ENCODE results near the gene CUL5. TPM values are rescaled to one million over a fixed set of nuclear protein-coding genes. Genes with fewer than 3 reads are reported as not detected.

The CUL5 gene
- total RNA-seq, result 10 to 100 TPM; 28.1 to 46.4 TPM

DNA sequence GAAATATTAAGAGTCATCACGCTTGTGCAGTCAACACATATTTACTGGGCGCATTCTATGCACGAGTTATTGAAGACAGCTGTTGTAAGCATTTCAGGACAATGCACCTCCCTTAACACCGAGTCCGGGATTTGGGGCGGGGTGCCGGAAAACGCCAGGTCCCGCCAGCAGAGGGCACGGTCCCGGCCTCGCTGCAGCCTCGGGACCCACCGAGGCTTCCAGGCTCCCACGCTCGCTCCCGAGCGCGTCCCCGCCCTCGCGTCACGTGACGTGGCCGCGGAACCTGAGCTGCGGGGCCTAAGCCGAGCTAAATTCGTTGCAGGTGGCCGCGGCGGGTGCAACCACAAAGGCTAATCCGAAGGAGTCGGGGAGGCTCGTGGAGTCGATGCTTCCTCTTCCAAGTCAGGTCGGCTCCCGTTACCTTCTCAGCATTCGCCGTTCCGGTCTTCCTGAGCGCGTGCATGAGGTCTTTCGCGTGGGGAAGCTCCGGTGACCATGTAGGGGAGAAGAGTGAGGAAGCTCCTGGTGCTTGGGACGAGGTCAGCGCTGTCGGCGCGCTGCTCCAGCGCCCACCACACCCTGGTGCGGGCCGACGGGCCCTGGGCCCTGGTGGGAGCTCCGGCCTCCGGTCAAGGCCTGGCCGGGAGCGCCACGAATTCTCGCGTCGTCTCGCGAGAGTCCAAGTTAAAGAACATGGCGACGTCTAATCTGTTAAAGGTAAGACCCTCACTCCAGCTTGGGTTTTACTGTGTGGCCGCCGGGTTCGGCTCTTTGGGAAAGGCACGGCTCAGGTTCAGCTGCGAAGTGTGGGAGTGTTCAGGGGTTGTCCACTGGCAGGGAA, at the start of gene CUL5:
Gene CUL5, plus strand, starts transcription at position 243 of the 841 bp plus-strand sequence. Its CDS starts 451 bp downstream, at position 694.
- H3K27ac ChIP-seq, result peak within 1 kb of the TSS; percentile 97 to 98
- intact Hi-C loops (cut with DNase I), result loop anchor here (5.0 kb wide), 1 partner anchor 108 kb away; no protein-coding TSS in a partner anchor
- H3K4me1 ChIP-seq (replicated peaks), result no peaks in the 10 kb centered on the region
- TF ChIP-seq, protein P1, sequence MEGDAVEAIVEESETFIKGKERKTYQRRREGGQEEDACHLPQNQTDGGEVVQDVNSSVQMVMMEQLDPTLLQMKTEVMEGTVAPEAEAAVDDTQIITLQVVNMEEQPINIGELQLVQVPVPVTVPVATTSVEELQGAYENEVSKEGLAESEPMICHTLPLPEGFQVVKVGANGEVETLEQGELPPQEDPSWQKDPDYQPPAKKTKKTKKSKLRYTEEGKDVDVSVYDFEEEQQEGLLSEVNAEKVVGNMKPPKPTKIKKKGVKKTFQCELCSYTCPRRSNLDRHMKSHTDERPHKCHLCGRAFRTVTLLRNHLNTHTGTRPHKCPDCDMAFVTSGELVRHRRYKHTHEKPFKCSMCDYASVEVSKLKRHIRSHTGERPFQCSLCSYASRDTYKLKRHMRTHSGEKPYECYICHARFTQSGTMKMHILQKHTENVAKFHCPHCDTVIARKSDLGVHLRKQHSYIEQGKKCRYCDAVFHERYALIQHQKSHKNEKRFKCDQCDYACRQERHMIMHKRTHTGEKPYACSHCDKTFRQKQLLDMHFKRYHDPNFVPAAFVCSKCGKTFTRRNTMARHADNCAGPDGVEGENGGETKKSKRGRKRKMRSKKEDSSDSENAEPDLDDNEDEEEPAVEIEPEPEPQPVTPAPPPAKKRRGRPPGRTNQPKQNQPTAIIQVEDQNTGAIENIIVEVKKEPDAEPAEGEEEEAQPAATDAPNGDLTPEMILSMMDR (IDR thresholded peaks at IDR 0.05), result peak; percentile 81 to 91 (median 86)
- peak; percentile 81 for TF ChIP-seq POLR2AphosphoS5 (IDR thresholded peaks at IDR 0.05)
- TF ChIP-seq POLR2A (IDR thresholded peaks at IDR 0.05), result no peak
- no peaks in the 10 kb centered on the region for H3K36me3 ChIP-seq
- peak within 1 kb of the TSS; percentile 89 to 91 for H3K4me3 ChIP-seq
- no peaks in the 10 kb centered on the region for H3K9me3 ChIP-seq
- DNase-seq (ENCODE audit: low spot score), result peak; percentile 86
- under 1% methylated on average over 72 of the region's 72 CpGs for WGBS
- H3K27me3 ChIP-seq (replicated peaks; ENCODE audit: insufficient read depth), result no peaks in the 10 kb centered on the region

DNA sequence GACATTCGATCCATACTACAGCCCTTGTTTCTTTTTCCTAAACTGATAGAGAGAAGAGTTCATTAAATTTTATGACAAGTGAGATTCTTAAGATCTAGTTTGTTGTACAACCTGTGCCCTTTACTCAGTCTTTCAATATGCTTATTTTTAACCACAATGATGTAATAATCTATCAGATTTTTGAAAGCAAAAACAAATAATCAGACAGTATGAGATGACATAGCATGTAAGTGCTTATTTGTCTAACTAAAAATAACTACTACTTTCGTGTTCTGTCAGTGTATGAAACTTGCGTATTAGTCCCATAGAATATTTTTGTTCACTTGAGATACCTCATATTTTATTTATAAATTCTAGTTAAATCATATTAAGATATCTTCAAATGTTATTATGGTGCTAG, 47.2 kb upstream of the CUL5 start:
- no peak for DNase-seq (ENCODE audit: low spot score)
- Histone ChIP-seq H3K27ac (no peak overlapping the region), H3K4me1 (replicated peaks) (no peaks in the 10 kb centered on the region), H3K27me3 (replicated peaks; ENCODE audit: insufficient read depth) (no peaks in the 10 kb centered on the region), H3K36me3 (no peaks in the 10 kb centered on the region), H3K4me3 (no peak overlapping the region), H3K9me3 (no peaks in the 10 kb centered on the region)
- WGBS, result 69% methylated on average over 3 of the region's 3 CpGs
- no peak for TF ChIP-seq POLR2A (IDR thresholded peaks at IDR 0.05)
- TF ChIP-seq, protein P1 (IDR thresholded peaks at IDR 0.05), result no peak
- TF ChIP-seq POLR2AphosphoS5 (IDR thresholded peaks at IDR 0.05), result no peak
- intact Hi-C loops (cut with DNase I), result no loop called here

DNA sequence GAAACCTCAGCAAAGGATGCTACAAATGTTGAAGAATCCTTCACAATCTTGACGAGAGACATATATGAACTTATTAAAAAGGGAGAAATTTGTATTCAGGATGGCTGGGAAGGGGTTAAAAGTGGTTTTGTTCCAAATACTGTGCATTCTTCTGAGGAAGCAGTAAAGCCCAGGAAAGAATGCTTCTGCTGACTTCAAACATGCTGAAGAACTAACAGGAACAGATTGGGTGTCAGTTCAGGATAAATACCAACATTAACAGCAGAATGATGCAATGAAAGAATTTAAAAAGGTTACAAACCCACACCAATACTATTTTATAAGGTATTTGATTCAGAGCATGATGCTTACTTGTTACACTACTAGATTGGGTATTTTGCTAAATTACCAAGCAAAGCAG, 46.5 kb upstream of the CUL5 start:
- DNase-seq (ENCODE audit: low spot score), result no peak
- Histone ChIP-seq H3K4me3 (no peak overlapping the region), H3K27me3 (replicated peaks; ENCODE audit: insufficient read depth) (no peaks in the 10 kb centered on the region), H3K9me3 (no peaks in the 10 kb centered on the region), H3K36me3 (no peaks in the 10 kb centered on the region), H3K27ac (no peak overlapping the region), H3K4me1 (replicated peaks) (no peaks in the 10 kb centered on the region)
- TF ChIP-seq POLR2AphosphoS5 (IDR thresholded peaks at IDR 0.05) (no peak), POLR2A (IDR thresholded peaks at IDR 0.05) (no peak)
- TF ChIP-seq, protein P1 (IDR thresholded peaks at IDR 0.05), result no peak
- intact Hi-C loops (cut with DNase I), result no loop called here
- WGBS, result 69% methylated on average over 1 of the region's 1 CpG

DNA sequence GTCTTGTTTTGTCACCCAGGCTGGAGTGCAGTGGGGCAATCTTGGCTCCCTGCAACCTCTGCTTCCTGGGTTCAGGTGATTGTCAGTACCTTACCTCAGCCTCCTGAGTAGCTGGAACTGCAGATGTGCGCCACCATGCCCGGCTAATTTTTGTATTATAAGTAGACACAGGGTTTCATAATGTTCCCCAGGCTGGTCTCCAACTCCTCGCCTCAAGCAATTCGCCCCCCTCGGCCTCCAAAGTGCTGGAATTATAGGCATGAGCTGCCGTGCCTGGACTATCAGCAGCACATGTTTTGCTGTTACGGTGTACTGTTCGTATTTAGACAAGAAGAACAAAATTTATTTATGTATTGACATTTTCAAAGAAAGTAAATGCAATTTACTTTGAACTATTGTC, 45.6 kb upstream of the CUL5 start:
- H3K27me3 ChIP-seq (replicated peaks; ENCODE audit: insufficient read depth), result no peaks in the 10 kb centered on the region
- no peaks in the 10 kb centered on the region for H3K36me3 ChIP-seq
- no peak overlapping the region for H3K4me3 ChIP-seq
- TF ChIP-seq, protein P1 (IDR thresholded peaks at IDR 0.05), result no peak
- no peak for TF ChIP-seq POLR2AphosphoS5 (IDR thresholded peaks at IDR 0.05)
- TF ChIP-seq POLR2A (IDR thresholded peaks at IDR 0.05), result no peak
- no peaks in the 10 kb centered on the region for H3K4me1 ChIP-seq (replicated peaks)
- DNase-seq (ENCODE audit: low spot score), result no peak
- H3K27ac ChIP-seq, result no peak overlapping the region
- intact Hi-C loops (cut with DNase I), result no loop called here
- no peaks in the 10 kb centered on the region for H3K9me3 ChIP-seq
- 77% methylated on average over 8 of the region's 8 CpGs for WGBS

DNA sequence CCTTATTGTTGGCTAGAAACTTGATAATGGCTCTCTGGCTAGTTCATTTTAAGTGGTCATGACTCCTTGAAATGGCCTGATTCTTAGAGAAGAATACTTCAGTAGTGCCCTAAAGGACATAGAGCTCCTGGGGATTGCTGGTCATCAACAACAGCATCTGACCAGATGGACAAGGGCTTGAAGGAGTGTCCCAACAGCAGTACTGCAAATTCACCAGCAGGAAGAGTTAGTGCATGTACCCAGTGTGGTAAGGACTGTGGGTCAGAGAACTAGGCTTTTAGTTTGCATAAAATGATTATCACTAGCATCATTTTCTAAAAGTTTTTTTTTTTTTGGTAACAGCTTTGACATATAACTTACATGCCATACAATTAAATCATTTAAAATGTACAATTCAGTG, 39.5 kb upstream of the CUL5 start:
- TF ChIP-seq POLR2AphosphoS5 (IDR thresholded peaks at IDR 0.05) (no peak), POLR2A (IDR thresholded peaks at IDR 0.05) (no peak)
- TF ChIP-seq, protein P1 (IDR thresholded peaks at IDR 0.05), result no peak
- H3K9me3 ChIP-seq, result no peaks in the 10 kb centered on the region
- DNase-seq (ENCODE audit: low spot score), result no peak
- H3K4me3 ChIP-seq, result no peak overlapping the region
- H3K27me3 ChIP-seq (replicated peaks; ENCODE audit: insufficient read depth), result no peaks in the 10 kb centered on the region
- H3K4me1 ChIP-seq (replicated peaks), result no peaks in the 10 kb centered on the region
- intact Hi-C loops (cut with DNase I), result no loop called here
- no peak overlapping the region for H3K27ac ChIP-seq
- no peaks in the 10 kb centered on the region for H3K36me3 ChIP-seq

All from prostate gland (tissue), 2 donors.